Neural cell (in vitro differentiated cells): ENCODE data around the gene CNST.

Experiments
- EP300 ChIP-seq: fragments of 450-650 bp; conservative IDR thresholded peaks from 2 replicates; pipeline ENCODE4 v1.6.1; 2014; ENCODE audit warnings: antibody characterized with exemption, mild to moderate bottlenecking, moderate library complexity; ENCODE audit not compliant: poor library complexity, severe bottlenecking
- EZH2 ChIP-seq: fragments of 200-600, 300-800 bp; shearing (Covaris generic), sonication (generic); IDR thresholded peaks from 2 replicates; pipeline ENCODE4 v1.6.1; 2014; ENCODE audit warnings: antibody characterized with exemption, low read length, borderline replicate concordance, mild to moderate bottlenecking; ENCODE audit not compliant: insufficient read depth, poor library complexity, severe bottlenecking
- MXI1 ChIP-seq: fragments of 450-650 bp; conservative IDR thresholded peaks from 2 replicates; pipeline ENCODE4 v1.6.1; 2014; ENCODE audit warnings: antibody characterized with exemption, mild to moderate bottlenecking; ENCODE audit not compliant: poor library complexity, severe bottlenecking
- POLR2AphosphoS5 ChIP-seq: IDR thresholded peaks from 2 replicates; pipeline ENCODE4 v1.6.1; 2012
- RAD21 ChIP-seq: fragments of 450-650 bp; conservative IDR thresholded peaks from 2 replicates; pipeline ENCODE4 v1.6.1; 2014; ENCODE audit warnings: antibody characterized with exemption, mild to moderate bottlenecking, moderate library complexity
- TF ChIP-seq, protein P1 (sequence below): fragments of 450-650 bp; IDR thresholded peaks from 2 replicates; pipeline ENCODE4 v1.5.1; 2014; ENCODE audit warnings: antibody characterized with exemption, mild to moderate bottlenecking, moderate library complexity; ENCODE audit not compliant: poor library complexity, severe bottlenecking

GRCh38 chr1:246602194-246602593, 35.9 kb downstream of the CNST start:
- TF ChIP-seq, protein P1, sequence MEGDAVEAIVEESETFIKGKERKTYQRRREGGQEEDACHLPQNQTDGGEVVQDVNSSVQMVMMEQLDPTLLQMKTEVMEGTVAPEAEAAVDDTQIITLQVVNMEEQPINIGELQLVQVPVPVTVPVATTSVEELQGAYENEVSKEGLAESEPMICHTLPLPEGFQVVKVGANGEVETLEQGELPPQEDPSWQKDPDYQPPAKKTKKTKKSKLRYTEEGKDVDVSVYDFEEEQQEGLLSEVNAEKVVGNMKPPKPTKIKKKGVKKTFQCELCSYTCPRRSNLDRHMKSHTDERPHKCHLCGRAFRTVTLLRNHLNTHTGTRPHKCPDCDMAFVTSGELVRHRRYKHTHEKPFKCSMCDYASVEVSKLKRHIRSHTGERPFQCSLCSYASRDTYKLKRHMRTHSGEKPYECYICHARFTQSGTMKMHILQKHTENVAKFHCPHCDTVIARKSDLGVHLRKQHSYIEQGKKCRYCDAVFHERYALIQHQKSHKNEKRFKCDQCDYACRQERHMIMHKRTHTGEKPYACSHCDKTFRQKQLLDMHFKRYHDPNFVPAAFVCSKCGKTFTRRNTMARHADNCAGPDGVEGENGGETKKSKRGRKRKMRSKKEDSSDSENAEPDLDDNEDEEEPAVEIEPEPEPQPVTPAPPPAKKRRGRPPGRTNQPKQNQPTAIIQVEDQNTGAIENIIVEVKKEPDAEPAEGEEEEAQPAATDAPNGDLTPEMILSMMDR, result no peak
- TF ChIP-seq MXI1 (no peak), EZH2 (no peak), RAD21 (no peak), POLR2AphosphoS5 (no peak), EP300 (no peak)
